Measurements from ENCODE around the gene HMGXB4. TPM values are rescaled to one million over a fixed set of nuclear protein-coding genes. Genes with fewer than 3 reads are reported as not detected.

Gene HMGXB4
- polyA plus RNA-seq, 3 donors: 26.8 to 29.8 (median 28.8) TPM

DNA sequence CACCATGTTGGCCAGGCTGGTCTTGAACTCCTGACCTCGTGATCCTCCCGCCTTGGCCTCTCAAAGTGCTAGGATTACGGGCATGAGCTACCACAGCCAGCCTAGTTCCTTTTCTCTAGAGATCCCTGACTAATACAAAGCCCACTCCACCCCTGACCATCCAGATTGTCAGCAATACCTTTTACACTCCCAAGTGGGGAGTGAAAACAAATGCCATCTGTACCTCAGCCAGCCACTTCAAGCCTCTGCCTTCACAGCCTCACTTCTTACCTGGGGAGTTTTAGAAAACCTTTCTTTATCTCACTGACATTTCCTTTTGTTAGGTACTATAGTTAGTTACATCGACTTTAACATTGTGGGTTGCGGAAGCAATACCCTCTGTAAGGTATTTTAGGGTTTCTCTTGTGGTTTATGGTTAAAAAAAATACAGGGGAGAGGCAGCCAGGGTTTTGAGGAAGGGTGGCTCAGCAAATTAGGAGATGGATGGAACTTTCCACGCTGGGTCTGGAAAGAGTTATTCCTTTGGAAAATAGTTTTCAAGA is 51.3 kb downstream of the HMGXB4 start:
- no peak for DNase-seq (ENCODE audit: low read depth in 3 of 3, low spot score in 2 of 3)

DNA sequence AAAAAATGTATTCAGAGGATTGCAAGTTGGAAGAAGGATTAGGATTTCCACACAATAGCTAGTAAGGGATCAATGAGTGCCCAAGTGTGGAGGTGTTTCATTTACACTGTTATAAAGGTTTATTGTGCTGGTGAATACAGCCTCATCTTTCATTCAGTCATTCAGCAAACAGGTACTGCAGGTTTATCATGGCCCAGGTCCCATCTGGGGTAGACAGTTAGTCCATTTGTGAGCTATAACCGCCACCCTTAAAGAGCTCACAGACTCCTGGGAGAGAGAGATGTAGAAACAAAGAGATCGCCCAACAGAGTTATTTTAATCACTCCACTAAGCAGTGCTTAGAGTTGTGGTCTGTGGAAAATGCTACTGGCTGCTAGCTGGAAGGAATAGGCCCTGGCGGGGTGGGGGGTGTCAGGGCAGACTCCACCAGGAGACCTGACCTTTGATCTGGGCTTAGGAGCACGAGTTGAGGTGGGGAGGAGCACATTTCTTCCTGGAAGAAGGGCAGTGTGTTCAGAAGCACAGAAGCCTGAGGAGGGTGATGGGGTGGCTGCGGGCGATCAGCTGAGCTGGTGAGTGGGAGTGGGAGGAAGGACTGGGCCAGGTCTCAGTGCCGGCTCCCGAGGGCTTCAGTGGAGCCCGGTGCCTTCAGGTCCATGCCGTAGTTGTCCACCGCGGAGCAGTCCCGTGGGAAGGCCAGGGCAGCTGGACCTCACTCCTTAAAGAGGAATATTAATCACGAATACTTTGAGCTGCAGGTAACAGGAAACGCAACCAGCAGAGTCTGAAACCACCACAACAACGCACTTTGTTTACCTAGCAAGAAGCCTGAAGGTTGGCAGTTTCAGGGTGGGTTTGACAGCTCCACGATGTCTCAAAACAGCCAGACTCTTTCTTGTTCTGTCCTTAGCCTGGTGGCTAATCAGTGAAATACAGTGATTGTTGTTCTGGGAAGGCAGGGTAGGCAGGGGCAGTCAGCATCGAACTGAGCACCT is 53.6 kb downstream of the HMGXB4 start:
- DNase-seq (ENCODE audit: low read depth in 3 of 3, low spot score in 2 of 3): no peak

DNA sequence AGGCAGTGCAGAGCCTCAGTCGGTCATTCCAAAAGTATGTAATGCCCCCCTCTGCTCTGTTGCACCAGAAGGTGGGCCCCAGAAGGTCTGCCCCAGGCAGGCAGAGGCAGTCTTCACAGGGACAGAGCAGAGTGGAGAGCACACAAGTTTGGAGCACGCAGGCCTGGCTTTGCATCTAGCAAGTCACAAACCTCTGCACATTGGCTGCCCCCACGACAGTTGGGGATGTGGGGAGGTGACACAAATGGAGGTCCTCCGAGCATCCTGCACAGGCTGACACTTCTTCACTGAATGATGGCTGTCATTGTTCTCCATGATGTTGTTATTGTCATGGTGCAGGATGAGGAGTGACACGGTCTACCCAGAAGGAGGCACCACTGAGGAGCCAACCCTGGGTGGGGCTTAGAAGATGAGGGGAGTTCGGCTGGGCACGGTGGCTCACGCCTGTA is 54.3 kb downstream of the HMGXB4 start:
- DNase-seq (ENCODE audit: low read depth in 3 of 3, low spot score in 2 of 3): no peak

DNA sequence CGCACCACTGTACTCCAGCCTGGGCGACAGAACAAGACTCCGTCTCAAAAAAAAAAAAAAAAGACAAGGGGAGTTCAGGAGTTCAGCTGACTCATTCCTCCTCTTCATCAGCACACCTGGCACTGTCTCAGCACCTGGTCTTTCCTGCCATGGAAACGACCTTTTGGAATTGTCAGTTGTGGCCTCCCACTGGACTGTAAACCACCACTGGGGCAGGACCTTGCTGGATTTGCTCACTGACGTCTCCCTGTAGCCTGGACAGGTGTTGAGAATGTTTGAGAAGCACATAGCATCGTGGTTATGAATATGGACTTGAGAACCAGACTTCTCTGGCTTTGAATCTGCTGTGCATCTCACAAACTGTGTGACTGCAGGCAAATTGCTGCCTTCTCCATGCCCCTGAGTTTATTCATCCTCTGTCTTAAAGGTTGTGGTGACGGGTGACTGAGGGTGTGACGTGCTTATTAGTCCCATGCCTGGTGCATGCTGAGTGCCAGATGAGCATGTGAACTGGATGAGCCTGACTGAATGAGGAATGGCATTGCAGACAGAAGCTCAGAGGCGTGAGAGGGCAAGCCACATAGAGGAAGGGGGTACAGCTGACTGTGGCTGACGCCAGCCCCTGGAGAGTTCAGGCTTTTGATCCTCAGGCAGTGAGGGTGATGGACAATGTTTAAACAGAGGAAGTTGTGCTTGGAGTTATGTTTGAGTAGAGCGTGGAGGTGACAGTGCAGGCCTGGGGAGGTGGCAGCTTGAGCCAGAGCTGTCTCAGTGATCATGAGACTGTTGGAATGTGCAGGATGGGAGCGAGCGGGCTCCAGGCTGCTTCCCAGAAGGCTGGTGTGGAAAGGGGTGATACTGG is 55.1 kb downstream of the HMGXB4 start:
- no peak for DNase-seq (ENCODE audit: low read depth in 3 of 3, low spot score in 2 of 3)

DNA sequence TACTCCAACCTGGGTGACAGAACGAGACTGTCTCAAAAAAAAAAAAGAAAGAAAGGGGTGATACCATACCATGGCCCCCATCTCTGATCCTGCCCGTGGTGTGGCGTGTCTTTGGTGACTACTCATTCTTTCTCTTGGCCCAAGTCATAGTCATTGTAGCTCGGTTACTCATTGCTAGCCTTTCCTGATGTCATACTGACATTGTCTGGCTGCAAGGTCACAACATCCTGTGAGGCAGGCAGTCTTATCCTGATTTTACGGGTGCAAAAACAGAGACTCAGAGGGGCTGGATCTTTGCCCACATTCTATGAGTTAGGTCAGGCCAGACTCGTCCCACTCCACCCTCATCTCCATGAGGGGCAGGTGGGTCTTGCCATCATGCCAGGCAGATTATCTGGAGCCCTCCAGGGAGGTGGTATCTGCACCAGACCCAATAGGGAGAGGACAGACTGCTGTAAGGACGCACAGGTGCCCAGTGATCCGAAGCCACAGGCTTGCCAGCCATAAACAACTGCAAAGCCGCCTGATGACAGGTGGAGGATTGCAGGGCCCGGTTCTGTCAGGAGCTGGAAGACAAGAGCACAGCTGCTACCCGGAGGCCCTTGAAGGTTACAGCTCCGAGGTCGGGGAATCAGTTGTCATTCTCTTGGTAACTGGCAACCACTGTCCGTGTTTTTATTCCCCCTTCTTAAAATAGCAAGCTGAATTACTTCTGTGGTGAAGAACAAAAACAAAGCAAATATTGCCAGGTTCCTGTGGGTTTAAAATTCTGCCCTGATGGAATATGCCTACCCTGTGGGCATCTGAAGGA is 56.2 kb downstream of the HMGXB4 start:
- no peak for DNase-seq (ENCODE audit: low read depth in 3 of 3, low spot score in 2 of 3)

DNA sequence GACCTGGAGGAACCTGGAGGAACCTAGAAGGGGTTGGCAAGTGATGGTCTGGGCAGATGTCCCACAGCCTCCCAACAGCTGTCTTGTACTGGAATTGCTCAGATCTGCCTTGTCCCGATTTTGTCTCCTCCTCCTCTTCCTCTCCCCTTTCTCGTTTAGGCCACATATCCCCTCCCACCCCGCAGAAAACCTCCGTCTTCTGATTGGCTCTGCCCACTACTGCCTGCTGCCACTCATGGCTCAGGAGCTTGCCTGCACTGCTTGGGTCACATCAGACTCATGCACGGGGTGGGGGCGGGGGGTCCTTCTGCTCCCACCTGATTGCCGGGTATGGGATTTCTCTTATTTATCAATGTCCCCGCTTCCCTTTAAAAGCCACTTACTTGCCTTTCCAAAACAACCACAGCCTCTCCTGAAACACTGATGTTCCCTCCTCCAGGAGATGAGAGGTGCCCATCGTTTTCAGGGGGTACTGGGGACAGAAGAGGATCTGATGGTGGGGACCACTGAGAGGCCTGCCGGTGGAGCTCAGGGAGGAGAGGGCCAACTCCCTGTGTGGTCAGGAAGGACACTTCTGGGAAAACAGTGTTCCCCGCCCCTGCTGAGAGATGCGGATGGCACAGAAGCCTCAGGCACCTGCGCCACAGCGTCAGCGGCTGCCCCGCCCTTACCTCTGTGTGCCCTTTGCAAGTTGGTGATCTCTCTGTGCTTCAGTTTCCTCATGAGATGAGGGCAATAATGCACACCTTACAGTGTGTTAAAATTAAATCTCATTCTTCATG is 57.1 kb downstream of the HMGXB4 start:
- no peak for DNase-seq (ENCODE audit: low read depth in 3 of 3, low spot score in 2 of 3)

DNA sequence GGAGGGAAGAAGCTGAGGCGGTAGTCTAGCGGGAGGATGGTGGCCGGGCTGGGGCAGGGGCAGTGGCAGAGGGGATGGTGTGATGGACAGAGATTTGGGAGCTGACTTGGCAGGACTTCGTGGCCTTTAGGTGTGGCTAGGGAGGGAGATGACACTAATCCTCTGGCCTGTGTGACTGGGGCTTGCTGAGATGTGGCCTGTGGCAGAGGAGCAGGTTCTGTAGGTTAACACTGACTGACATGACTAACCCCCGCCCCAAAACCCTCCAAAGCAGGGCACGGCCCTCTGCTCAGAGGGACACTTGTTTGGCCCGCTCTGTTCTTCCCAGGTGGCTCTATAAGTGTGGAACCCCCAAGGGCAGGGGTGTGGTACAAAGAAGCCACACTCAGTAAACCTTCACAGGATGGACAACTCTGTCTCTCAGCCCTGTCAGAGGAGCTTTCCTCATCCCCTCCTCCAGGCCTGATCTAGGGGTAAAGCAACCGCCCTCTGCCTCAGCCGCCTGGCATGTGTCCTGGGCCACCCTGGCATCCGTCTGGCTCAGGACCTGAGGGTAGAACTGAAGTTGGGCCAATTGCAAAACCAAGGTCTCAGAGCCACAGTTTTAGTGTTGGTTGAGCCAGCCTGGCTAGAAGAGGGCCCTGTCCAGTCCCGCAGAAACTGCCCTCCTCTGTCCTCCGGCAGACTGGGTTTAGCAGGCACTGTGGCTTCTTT is 58.0 kb downstream of the HMGXB4 start:
- DNase-seq (ENCODE audit: low read depth in 3 of 3, low spot score in 2 of 3): no peak

DNA sequence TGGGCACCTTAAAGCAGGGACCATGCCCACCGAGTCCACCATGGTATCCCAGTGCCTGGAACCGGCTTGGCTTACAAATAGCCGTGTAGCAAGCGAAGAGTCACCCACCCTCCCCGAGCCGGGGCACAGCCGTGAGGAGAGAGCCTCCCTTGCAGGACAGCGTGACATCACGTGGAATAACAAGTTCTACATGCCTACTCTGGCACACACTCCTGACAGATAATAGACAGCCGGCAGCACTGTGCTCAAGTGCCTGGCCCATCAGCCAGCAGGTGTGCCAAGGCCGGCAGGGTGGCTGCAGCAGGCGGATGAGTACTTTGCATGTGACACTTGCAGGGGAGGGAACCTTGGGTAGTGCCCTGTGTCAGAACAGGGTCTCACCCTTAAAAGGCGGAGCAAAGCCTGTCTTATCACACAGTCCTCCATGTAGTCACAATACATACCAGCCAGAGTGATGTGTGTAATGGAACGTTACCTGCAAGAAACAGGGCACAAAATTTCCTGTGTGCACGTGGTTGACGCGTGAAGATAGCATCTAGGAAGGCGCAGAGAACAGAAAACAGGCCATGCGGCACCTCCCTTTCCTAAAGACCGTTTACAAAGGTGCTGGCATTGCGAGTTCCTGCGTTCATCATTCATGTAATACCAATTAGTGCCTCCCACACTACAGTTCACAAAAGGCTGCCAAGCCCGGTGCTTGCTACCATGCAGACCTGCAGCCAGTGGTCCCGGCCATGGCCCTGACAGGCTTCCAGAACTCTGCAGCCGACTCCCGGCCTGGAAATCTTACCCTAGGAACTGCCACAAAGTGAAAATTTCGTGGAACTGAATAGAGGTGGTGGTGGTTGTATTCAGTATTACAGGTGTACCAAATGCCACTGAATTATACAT is 58.8 kb downstream of the HMGXB4 start:
- no peak for DNase-seq (ENCODE audit: low read depth in 3 of 3, low spot score in 2 of 3)

DNA sequence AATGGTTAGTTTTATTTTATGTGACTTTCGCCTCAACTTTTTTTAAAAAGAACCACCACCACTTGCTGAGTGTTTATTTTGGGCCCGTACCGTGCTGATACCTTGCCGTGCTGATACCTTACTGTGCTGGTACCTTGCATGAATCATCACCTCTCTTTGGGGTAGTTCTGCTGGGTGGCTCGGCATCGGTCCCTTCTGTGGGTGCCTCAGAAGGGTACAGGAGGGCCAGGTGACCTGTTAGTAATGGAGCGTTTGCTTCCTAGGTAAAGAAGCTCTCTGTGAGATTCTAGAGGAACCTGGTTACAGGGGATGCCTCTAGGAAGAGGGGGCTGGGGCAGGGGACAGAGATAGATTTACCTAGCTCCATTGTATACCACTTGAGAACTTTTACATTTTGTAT is 59.5 kb downstream of the HMGXB4 start:
- no peak for DNase-seq (ENCODE audit: low read depth in 3 of 3, low spot score in 2 of 3)

DNA sequence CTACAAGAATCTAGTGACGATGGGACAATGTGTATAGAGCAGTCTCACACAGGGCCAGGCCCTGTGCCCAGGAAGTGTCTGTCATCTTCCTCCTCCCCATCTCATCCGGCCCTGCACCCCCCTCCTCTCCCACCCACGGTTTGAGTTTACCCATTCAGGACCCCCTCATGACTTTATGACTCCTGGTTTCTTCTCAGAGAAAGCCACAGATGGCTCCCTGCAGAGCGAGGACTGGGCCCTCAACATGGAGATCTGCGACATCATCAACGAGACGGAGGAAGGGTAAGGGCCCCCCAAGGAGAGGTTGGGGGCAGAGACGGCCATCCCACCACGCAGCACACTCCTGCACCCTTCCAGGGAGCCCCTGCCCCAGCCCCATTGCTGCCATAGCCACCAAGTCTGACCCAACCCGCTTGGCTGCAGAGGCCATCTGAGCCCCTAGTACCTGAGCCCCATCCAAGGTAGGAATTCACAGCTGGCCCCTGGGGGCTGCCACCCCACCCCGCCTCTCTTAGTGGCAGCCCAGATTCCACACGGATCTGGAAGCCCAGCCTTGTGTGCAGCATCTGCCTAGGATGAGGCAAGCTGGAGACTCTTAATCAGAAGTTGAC is 60.5 kb downstream of the HMGXB4 start:
- no peak for DNase-seq (ENCODE audit: low read depth in 3 of 3, low spot score in 2 of 3)

DNA sequence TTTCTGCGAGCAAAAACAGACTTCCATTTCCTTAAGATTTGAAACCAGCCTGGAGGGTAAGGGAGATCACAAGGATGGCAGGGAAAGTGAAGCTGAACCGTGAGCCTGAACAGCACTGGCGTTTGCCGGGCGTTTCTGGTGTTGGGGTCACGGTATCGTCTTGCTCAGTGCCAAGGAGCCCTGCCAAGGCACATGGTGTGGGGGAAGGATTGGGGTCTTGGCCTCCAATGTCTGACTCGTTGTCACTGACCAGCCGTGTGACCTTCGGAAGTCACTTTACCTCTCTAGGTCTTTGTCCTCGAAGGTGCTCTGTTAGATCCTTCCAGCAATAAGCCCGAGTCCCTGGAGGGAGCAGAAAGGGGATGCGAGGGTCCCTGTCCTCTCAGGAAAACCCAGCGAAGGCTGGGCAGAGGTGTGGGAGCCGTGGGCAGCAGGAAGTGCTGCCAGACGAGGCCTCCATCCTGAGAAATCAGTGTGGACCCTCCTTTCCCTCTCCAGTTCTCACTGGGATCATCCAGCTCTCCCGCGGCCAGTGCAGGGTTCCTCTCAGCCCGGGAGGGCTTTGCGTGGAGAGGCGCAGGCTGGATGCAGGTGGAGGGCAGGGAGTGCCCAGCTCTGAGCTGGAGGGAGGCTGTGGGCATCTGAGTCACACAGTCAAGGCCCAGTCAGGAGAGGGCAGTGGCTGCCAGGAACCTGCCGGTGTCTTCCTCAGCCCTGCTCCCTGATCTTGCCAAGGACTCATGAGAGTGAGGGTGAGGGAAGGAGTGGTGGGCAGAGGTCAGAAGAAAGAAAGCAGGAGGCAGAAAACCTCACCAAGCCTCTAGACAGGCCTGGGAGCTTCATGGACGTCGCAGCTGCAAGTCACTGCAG is 61.3 kb downstream of the HMGXB4 start:
- no peak for DNase-seq (ENCODE audit: low read depth in 3 of 3, low spot score in 2 of 3)

DNA sequence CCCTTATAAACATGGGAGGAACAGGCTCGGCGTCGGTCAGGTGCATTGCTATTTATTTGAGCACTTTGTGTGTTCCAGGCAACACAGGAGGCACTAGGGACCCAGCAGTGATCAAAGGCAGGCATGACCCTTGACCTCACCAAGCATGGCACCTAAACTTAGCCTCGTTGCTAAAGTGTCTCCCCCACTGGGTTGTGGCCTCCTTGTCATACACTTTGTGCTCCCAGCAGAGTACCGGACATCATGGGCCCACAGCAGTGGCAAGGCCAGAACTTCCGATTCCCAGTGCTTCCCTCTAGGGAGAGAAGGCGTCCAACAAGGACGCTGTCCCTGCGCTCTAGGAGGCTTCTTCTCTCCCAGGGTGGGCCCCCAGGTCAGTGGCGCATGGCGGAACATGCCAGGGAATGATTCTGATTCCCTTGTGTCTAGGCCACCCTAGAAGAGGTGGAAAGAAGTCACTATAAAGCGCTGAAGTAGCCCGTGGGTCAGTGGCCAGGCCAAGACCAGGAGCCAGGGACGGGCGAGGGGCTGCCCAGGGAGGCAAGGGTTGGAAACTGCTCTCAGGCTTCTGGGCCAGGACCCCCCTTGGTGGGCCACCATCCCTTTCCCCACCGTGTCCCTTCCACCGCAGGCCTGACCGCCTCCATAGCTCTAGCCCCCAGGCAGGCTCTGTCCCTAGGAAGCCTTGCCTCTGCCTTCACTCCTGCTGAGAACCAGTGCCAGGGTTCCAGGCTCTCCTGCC is 62.1 kb downstream of the HMGXB4 start:
- DNase-seq (ENCODE audit: low read depth in 3 of 3, low spot score in 2 of 3): no peak

DNA sequence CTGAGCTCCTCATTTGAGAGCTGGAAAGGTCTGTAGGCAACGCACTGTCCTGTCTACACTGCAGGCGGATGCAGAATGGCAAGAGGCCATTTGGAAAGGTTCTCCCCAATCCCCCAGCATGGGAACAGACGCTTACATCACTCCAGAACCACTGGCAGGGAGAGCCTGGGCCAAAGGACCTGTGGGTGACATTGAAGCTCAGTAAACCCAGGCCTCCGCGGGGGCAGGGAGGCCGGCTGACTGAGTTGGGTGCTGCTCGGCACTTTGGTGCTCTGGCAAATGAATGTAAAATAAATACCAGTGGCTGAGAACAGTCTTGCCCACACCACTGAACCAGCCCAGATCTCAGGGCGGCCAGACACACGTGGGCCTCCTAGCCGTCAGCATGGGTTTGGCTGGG is 64.8 kb downstream of the HMGXB4 start:
- DNase-seq (ENCODE audit: low read depth in 3 of 3, low spot score in 2 of 3): no peak

DNA sequence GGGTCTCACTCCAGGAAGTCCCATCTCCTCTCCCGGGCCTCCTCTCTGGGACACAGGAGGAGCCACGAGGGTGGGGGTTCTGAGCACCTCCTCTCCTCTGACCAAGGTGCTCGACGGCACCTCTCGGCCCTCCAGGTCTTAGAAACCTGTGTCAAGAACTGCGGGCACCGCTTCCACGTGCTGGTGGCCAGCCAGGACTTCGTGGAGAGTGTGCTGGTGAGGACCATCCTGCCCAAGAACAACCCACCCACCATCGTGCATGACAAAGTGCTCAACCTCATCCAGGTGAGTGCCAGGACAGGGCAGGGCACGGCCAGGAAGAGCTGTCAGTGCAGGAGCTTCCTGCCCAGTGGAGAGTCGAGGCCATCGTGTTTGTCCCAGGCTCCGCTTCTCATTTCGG is 65.6 kb downstream of the HMGXB4 start:
- no peak for DNase-seq (ENCODE audit: low read depth in 3 of 3, low spot score in 2 of 3)

DNA sequence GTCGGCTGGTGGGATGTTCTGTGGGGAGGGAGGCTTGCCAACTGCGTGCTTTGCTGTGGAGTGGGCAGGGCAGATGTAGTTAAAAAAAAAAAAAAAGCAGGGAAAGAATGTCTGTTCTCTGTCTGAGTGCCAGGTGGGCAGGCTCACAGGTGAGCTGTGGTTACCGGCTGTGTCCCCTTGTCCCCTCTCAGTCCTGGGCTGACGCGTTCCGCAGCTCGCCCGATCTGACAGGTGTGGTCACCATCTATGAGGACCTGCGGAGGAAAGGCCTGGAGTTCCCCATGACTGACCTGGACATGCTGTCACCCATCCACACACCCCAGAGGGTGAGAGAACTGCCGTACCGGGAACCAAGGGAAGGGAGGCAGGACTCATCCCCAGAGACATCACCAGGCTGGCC is 66.0 kb downstream of the HMGXB4 start:
- no peak for DNase-seq (ENCODE audit: low read depth in 3 of 3, low spot score in 2 of 3)

DNA sequence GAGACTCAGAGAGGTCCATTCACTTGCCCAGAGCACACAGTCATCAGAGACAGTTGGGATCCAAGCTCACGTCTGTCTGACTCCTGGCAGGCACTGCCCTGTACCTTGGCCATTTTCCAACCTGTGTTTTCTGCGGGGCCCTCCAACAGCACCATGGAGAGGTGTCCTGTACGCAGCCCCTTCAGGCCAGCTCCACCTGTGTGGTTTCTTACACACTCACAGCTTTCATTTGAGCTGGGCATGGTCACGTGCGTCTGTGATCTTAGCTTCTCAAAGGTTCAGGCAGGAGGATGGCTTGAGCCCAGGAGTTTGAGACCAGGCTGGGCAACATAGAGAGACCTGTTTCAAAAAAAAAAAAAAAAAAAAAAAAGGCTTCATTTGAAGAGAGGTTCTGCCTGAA is 66.8 kb downstream of the HMGXB4 start:
- DNase-seq (ENCODE audit: low read depth in 3 of 3, low spot score in 2 of 3): no peak
